Right atrium auricular region (tissue), 2 donors: ENCODE measurements around the gene ANTXR1. TPM values are rescaled to one million over a fixed set of nuclear protein-coding genes. Genes with fewer than 3 reads are reported as not detected.

Experiments
- DNase-seq: peaks from one replicate; pipeline ENCODE4 v3.0.0-alpha.2; 2019; ENCODE audit warnings: low spot score
- H3K27ac ChIP-seq, 2 donors: fragments of 200-600 bp; sonication (generic); 1 replicate in 1 of 2; 2 replicates in 1 of 2; pipeline ENCODE4 v1.5.1; 2016 to 2019
- H3K27me3 ChIP-seq, 2 donors: fragments of 200-600 bp; sonication (generic); one replicate each; pipeline versions ENCODE4 v1.5.1 to v1.6.0; 2017 to 2019
- H3K36me3 ChIP-seq: fragments of 200-600 bp; sonication (generic); one replicate; pipeline ENCODE4 v1.5.1; 2016
- H3K4me1 ChIP-seq, 2 donors: fragments of 200-600 bp; sonication (generic); one replicate each; pipeline versions ENCODE4 v1.5.1 to v1.6.0; 2017 to 2019
- H3K4me3 ChIP-seq, 2 donors: fragments of 200-600 bp; sonication (generic); 1 replicate in 1 of 2; 2 replicates in 1 of 2; pipeline ENCODE4 v1.5.1; 2017 to 2019; ENCODE audit warnings: mild to moderate bottlenecking in 1 of 2, moderate library complexity in 1 of 2
- H3K9me3 ChIP-seq, 2 donors: fragments of 200-600 bp; sonication (generic); one replicate each; pipeline ENCODE4 v1.5.1; 2019
- total RNA-seq, 2 donors: library from RNA; depleted of rRNA; stranded (reverse); fragments of >200 nt; gene quantifications; one replicate each; pipeline ENCODE4 v1.1.0, GENCODE V29; 2016
- TF ChIP-seq, protein P1 (sequence below), 2 donors: fragments of 200-600 bp; sonication (generic); IDR thresholded peaks; one replicate each; pipeline ENCODE4 v1.5.1; 2019; ENCODE audit warnings: antibody characterized with exemption in 2 of 2

Gene ANTXR1
- total RNA-seq, 2 donors from 2014 or later: 27.3 to 52.2 TPM

DNA sequence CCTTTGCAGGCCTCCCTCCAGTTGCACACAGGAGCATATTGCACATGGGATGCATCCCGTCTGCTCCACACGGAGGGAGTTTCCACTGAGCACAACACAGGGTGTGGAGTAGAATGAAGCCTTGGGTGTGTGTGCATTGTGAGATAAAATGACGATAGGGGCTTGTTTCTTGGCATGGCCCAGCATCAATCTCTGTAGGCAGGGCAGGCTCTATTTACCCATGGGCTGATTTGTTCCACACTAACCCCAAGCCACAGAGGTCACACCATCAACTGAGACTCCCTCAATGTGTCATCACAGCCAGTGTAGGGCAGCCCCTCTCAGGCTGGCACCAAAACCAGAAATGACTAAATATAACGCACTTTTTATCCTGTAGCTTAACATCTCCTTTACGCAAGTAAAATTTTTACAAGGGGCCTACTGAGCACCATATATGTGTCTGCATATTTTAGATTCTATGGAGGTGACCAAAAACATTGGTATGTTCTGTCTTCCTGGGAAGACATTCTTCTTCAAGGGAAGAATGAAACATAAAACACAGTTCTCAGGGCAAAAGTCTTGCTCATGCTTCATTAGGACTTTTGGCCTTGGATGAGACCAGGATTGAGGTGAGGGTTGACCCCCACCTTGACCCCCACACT, 41.3 kb upstream of the ANTXR1 start:
- Histone ChIP-seq H3K27me3 (no peaks in the 10 kb centered on the region), H3K9me3 (no peaks in the 10 kb centered on the region), H3K4me3 (no peak overlapping the region), H3K36me3 (no peaks in the 10 kb centered on the region), H3K27ac (no peak overlapping the region), H3K4me1 (no peaks in the 10 kb centered on the region)
- DNase-seq: no peak
- TF ChIP-seq, protein P1, sequence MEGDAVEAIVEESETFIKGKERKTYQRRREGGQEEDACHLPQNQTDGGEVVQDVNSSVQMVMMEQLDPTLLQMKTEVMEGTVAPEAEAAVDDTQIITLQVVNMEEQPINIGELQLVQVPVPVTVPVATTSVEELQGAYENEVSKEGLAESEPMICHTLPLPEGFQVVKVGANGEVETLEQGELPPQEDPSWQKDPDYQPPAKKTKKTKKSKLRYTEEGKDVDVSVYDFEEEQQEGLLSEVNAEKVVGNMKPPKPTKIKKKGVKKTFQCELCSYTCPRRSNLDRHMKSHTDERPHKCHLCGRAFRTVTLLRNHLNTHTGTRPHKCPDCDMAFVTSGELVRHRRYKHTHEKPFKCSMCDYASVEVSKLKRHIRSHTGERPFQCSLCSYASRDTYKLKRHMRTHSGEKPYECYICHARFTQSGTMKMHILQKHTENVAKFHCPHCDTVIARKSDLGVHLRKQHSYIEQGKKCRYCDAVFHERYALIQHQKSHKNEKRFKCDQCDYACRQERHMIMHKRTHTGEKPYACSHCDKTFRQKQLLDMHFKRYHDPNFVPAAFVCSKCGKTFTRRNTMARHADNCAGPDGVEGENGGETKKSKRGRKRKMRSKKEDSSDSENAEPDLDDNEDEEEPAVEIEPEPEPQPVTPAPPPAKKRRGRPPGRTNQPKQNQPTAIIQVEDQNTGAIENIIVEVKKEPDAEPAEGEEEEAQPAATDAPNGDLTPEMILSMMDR (IDR thresholded peaks at IDR 0.05): no peak

DNA sequence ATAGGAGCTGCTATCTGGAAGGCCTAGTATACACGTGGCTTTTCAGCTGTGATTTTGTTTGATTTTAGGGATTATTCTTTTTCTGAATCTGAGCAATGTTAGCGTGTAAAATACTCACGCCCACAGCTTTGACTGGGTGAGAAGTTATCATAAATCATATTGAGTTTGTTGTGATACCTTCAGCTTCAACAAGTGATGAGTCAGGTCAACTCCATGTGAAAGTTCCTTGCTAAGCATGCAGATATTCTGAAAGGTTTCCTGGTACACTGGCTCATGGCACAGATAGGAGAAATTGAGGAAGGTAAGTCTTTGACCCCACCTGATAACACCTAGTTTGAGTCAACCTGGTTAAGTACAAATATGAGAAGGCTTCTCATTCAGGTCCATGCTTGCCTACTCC, 38.7 kb upstream of the ANTXR1 start, which contains the start of gene GKN1:
TSS of gene GKN1 (plus strand) at position 386 of the 400 bp plus-strand sequence. CDS start 42 bp downstream, outside the sequence.
- no peak for DNase-seq
- Histone ChIP-seq H3K36me3 (no peaks in the 10 kb centered on the region), H3K27ac (no peak within 1 kb of the TSS), H3K9me3 (no peaks in the 10 kb centered on the region), H3K4me3 (no peak within 1 kb of the TSS), H3K4me1 (no peaks in the 10 kb centered on the region), H3K27me3 (no peaks in the 10 kb centered on the region)
- TF ChIP-seq, protein P1 (IDR thresholded peaks at IDR 0.05): no peak

DNA sequence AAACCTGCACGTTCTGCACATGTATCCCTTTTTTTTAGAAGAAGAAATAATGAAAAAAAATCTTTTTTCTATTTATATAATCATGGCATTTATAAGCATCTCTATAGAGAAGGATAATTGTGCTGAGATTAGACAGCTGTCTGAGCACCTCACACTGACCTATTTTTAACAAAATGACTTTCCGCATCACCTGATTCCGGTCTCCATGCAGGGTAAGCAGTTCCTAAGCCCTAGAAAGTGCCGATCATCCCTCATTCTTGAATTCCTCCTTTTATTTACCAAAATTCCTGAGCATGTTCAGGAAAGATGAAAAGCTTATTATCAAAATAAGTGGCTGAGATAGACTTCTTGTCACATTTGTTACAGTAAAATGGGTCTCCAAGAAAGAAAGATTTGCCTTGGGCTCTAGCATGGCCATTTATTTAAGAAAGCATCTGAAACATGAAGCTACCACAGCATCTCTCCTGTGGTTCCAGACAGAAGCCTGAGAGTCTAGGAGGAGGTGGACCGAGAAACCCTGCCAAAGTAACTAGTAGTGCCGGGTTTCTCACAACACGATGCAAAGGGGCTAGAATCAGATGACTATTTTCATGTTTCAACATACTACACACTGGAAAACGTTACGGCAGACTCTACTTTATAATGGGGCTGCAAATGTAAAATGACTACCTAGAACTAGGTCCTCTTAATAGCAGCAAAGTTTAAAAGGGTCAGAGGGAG, 37.9 kb upstream of the ANTXR1 start:
- TF ChIP-seq, protein P1 (IDR thresholded peaks at IDR 0.05): no peak
- no peaks in the 10 kb centered on the region for H3K27me3 ChIP-seq
- H3K27ac ChIP-seq: no peak overlapping the region
- no peaks in the 10 kb centered on the region for H3K36me3 ChIP-seq
- H3K4me1 ChIP-seq: no peaks in the 10 kb centered on the region
- DNase-seq: no peak
- H3K4me3 ChIP-seq: no peak overlapping the region
- no peaks in the 10 kb centered on the region for H3K9me3 ChIP-seq

DNA sequence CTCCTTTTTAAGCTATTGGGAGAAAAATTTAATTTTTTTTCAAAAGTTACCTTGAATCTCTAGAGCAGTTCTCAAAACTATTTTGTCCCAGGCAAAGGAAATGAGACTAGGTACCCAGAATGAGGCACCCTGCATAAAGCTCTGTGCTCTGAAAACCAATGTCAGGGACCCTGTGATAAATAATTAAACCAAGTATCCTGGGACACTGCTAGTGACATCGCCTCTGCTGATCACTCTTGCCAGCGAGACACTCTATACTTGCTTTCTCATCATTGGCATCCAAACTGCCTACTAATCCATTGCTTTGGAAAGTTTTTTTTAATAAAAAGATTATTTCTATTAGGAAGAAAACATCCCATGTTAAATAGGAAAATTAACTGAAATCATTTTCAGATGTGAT, 37.1 kb upstream of the ANTXR1 start:
- H3K9me3 ChIP-seq: no peaks in the 10 kb centered on the region
- no peaks in the 10 kb centered on the region for H3K27me3 ChIP-seq
- no peak overlapping the region for H3K27ac ChIP-seq
- no peaks in the 10 kb centered on the region for H3K4me1 ChIP-seq
- DNase-seq: no peak
- no peaks in the 10 kb centered on the region for H3K36me3 ChIP-seq
- TF ChIP-seq, protein P1 (IDR thresholded peaks at IDR 0.05): no peak
- H3K4me3 ChIP-seq: no peak overlapping the region

DNA sequence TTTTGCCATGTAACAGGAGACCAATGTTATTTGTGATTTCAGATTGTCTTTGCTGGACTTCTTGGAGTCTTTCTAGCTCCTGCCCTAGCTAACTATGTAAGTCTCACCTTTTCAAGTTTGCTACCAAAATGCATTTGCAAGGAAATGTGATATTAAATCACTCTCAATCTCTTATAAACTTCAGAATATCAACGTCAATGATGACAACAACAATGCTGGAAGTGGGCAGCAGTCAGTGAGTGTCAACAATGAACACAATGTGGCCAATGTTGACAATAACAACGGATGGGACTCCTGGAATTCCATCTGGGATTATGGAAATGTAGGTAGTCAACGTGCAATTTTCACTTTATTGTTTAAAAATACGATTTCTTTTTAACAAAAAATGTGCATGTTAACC, 35.5 kb upstream of the ANTXR1 start:
- H3K27ac ChIP-seq: no peak overlapping the region
- H3K9me3 ChIP-seq: no peaks in the 10 kb centered on the region
- no peaks in the 10 kb centered on the region for H3K27me3 ChIP-seq
- H3K36me3 ChIP-seq: no peaks in the 10 kb centered on the region
- no peak for DNase-seq
- H3K4me1 ChIP-seq: no peaks in the 10 kb centered on the region
- TF ChIP-seq, protein P1 (IDR thresholded peaks at IDR 0.05): no peak
- H3K4me3 ChIP-seq: no peak overlapping the region
